Measurements from ENCODE around the gene CTAGE9.

Gene CTAGE9

DNA sequence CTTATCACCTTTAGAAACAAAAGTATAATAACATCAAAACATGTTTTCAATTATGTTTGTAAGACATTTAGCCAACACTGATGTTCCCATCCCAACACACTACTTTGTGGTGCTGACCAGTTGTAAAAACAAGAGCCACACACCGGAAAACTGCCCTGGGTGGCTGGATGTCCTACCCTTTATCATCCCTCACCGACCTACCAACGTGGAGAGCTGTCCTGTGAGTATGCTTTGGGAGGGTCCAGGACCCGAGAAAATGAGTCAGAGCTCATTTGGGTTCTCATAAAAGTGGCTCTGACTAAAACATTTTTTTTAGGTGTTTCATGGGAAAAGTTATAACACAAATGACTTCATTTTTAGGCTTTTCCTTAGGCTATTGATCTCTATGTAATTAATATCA, 29.3 kb upstream of the CTAGE9 start:
- Histone ChIP-seq H3K4me1 (ENCODE audit: control extremely low read depth in 1 of 4, control insufficient read depth in 4 of 4, insufficient read depth in 4 of 4, low read length in 3 of 4) (peaks cover 0 to 5% (median 2%) of the 10 kb centered on the region in 4 experiments), H3K27ac (ENCODE audit: insufficient read depth in 1 of 2, low read depth in 1 of 2, low read length in 2 of 2, poor library complexity in 1 of 2, severe bottlenecking in 2 of 2) (no peak overlapping the region), H3K27me3 (replicated peaks in 2 of 5; ENCODE audit: control insufficient read depth in 4 of 5, insufficient read depth in 5 of 5, low read length in 4 of 5) (peaks cover 0 to 4% (median 1%) of the 10 kb centered on the region in 5 experiments), H3K36me3 (ENCODE audit: control insufficient read depth in 4 of 4, insufficient read depth in 4 of 4, low read length in 3 of 4) (no peaks in the 10 kb centered on the region), H3K9me3 (ENCODE audit: control extremely low read depth in 1 of 5, control insufficient read depth in 4 of 5, insufficient read depth in 2 of 5, low read depth in 1 of 5, low read length in 4 of 5) (no peaks in the 10 kb centered on the region), H3K4me3 (ENCODE audit: control insufficient read depth in 1 of 7, extremely low read depth in 1 of 7, insufficient read depth in 4 of 7, low read depth in 2 of 7, low read length in 6 of 7) (no peak overlapping the region)
- DNase-seq: no peak
- ChIA-PET CTCF (no interaction called here), POLR2A (no interaction called here)
- WGBS (ENCODE audit: insufficient coverage): 100% methylated on average over 1 of the region's 4 CpGs

DNA sequence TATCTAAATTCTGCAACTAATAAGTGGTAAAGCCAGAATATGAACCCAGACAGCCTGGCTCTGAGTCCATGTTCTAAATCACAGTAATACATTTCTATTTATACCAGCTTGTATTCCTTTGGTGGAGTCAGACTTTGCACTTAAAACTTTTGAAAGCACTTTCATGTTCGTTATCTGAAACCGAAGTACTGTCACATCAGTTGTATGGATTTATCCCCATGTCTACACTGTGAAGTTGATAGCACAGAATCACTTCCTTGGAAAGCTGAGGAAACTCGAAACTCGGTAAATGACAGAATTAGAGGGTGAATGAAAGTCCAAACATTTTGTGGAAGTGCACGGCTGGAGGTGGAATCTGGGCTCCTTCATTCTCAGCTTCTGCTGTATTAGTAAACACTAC, 28.3 kb upstream of the CTAGE9 start:
- Histone ChIP-seq H3K36me3 (ENCODE audit: control insufficient read depth in 4 of 4, insufficient read depth in 4 of 4, low read length in 3 of 4) (no peaks in the 10 kb centered on the region), H3K27me3 (replicated peaks in 2 of 5; ENCODE audit: control insufficient read depth in 4 of 5, insufficient read depth in 5 of 5, low read length in 4 of 5) (peaks cover 0 to 6% (median 0%) of the 10 kb centered on the region in 5 experiments), H3K27ac (ENCODE audit: insufficient read depth in 1 of 2, low read depth in 1 of 2, low read length in 2 of 2, poor library complexity in 1 of 2, severe bottlenecking in 2 of 2) (no peak overlapping the region), H3K9me3 (ENCODE audit: control extremely low read depth in 1 of 5, control insufficient read depth in 4 of 5, insufficient read depth in 2 of 5, low read depth in 1 of 5, low read length in 4 of 5) (no peaks in the 10 kb centered on the region), H3K4me3 (ENCODE audit: control insufficient read depth in 1 of 7, extremely low read depth in 1 of 7, insufficient read depth in 4 of 7, low read depth in 2 of 7, low read length in 6 of 7) (no peak overlapping the region), H3K4me1 (ENCODE audit: control extremely low read depth in 1 of 4, control insufficient read depth in 4 of 4, insufficient read depth in 4 of 4, low read length in 3 of 4) (peaks cover 0 to 5% (median 2%) of the 10 kb centered on the region in 4 experiments)
- no peak for DNase-seq
- ChIA-PET POLR2A (no interaction called here), CTCF (no interaction called here)
- WGBS (ENCODE audit: insufficient coverage): 100% methylated on average over 4 of the region's 5 CpGs

DNA sequence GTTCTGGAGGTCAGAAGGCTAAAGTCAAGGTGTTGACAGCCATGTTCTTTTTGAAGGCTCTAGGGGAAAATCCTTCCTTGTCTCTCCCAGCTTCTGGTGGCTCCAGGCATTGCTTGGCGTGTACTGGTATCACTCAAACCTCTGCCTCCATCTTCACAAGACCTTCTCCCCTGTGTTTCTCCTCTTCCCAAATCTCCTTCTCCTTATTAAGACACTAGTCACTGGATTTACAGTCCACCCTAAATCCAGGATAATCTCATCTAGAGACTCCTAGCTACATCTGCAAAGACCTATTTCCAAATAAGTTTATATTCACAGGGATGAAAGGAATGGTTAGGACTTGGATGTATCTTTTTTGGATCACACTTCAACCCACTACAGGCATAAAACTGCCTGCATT, 26.0 kb upstream of the CTAGE9 start:
- Histone ChIP-seq H3K27ac (ENCODE audit: insufficient read depth in 1 of 2, low read depth in 1 of 2, low read length in 2 of 2, poor library complexity in 1 of 2, severe bottlenecking in 2 of 2) (no peak overlapping the region), H3K27me3 (replicated peaks in 2 of 5; ENCODE audit: control insufficient read depth in 4 of 5, insufficient read depth in 5 of 5, low read length in 4 of 5) (peaks cover 0 to 6% (median 0%) of the 10 kb centered on the region in 5 experiments), H3K4me3 (ENCODE audit: control insufficient read depth in 1 of 7, extremely low read depth in 1 of 7, insufficient read depth in 4 of 7, low read depth in 2 of 7, low read length in 6 of 7) (no peak overlapping the region), H3K4me1 (ENCODE audit: control extremely low read depth in 1 of 4, control insufficient read depth in 4 of 4, insufficient read depth in 4 of 4, low read length in 3 of 4) (peaks cover 0 to 5% (median 1%) of the 10 kb centered on the region in 4 experiments), H3K36me3 (ENCODE audit: control insufficient read depth in 4 of 4, insufficient read depth in 4 of 4, low read length in 3 of 4) (no peaks in the 10 kb centered on the region), H3K9me3 (ENCODE audit: control extremely low read depth in 1 of 5, control insufficient read depth in 4 of 5, insufficient read depth in 2 of 5, low read depth in 1 of 5, low read length in 4 of 5) (no peaks in the 10 kb centered on the region)
- ChIA-PET CTCF (no interaction called here), POLR2A (no interaction called here)
- WGBS (ENCODE audit: insufficient coverage): 100% methylated on average over 1 of the region's 1 CpG
- no peak for DNase-seq

DNA sequence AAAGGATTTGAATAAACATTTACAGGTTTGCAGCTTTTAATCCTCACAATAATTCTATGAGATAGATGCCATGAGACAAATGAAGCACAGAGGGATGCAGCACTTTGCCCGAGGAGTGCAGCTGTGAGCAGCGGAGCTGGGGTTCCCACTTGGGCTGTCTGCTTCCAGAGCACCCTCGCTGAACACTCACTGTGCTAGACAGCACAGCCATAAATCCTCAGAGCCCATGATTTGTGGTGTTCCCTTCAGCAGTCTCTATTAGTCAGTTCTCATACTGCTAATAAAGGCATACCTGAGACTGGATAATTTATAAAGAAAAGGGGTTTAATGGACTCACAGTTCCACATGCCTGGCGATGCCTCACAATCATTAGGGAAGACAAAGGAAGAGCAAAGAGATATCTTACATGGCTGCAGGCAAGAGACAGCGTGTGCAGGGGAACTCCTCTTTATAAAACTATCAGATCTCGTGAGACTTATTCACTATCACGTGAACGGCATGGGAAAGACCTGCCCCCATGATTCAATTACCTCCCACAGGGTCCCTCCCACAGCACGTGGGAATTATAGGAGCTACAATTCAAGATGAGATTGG, 25.3 kb upstream of the CTAGE9 start:
- CTCF ChIA-PET: no interaction called here
- H3K9me3 ChIP-seq (ENCODE audit: control extremely low read depth in 1 of 5, control insufficient read depth in 4 of 5, insufficient read depth in 2 of 5, low read depth in 1 of 5, low read length in 4 of 5): no peaks in the 10 kb centered on the region
- peaks cover 0 to 6% (median 0%) of the 10 kb centered on the region in 5 experiments for H3K27me3 ChIP-seq (replicated peaks in 2 of 5; ENCODE audit: control insufficient read depth in 4 of 5, insufficient read depth in 5 of 5, low read length in 4 of 5)
- 94% methylated on average over 5 of the region's 9 CpGs for WGBS (ENCODE audit: insufficient coverage)
- no peak overlapping the region for H3K4me3 ChIP-seq (ENCODE audit: control insufficient read depth in 1 of 7, extremely low read depth in 1 of 7, insufficient read depth in 4 of 7, low read depth in 2 of 7, low read length in 6 of 7)
- POLR2A ChIA-PET: no interaction called here
- DNase-seq: no peak
- H3K4me1 ChIP-seq (ENCODE audit: control extremely low read depth in 1 of 4, control insufficient read depth in 4 of 4, insufficient read depth in 4 of 4, low read length in 3 of 4): peaks cover 0 to 3% (median 0%) of the 10 kb centered on the region in 4 experiments
- H3K27ac ChIP-seq (ENCODE audit: insufficient read depth in 1 of 2, low read depth in 1 of 2, low read length in 2 of 2, poor library complexity in 1 of 2, severe bottlenecking in 2 of 2): no peak overlapping the region
- no peaks in the 10 kb centered on the region for H3K36me3 ChIP-seq (ENCODE audit: control insufficient read depth in 4 of 4, insufficient read depth in 4 of 4, low read length in 3 of 4)

DNA sequence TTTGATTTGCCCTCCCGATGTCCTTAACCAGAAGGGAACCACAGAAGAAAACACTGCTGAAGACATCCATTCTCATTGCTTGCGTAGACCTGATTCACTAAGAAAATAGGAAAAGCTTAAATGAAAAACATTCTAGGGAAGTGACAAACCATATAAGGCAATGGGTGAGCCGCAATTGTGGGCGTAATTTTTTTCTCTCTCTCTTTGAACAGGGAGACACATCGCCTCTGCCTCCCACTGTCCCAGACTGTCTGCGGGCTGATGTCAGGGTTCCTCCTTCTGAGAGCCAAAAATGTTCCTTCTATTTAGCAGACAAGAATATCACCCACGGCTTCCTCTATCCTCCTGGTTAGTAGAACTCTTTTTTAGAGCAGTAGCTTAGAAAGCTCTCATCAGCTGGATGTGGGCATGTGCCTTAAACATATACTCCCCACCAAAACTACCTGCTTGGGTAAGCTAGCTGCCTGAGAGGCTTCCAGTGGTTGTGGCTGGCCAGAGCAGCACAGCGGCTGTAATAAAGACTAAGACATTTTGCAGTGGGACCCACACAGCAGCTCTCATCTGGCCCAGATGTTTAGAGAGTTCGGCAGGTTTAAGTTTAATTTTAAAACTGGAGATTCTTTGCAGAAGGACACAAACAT, 22.7 kb upstream of the CTAGE9 start:
- DNase-seq: no peak
- H3K4me3 ChIP-seq (ENCODE audit: control insufficient read depth in 1 of 7, extremely low read depth in 1 of 7, insufficient read depth in 4 of 7, low read depth in 2 of 7, low read length in 6 of 7): no peak overlapping the region
- CTCF ChIA-PET: no interaction called here

DNA sequence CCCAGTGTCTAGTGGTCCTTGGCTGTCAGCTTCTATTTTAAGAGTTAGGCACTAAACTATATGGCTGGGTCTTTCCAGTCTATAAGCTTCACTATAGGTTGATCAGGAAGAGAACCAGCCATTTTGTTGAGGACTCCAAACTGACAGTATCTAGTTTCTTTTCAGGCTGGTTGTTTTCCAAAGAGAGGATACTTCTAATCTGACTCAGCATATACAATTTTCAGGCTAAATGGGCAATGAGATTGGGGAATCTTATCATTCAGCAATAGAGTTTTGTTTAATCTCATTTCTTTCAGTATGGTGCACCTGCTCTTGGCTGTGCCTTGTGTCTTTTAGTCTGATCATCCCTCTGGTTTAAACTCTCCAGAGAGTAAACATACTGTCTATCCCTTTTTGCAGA, 20.4 kb upstream of the CTAGE9 start:
- ChIA-PET POLR2A (no interaction called here), CTCF (interaction anchor here (0.9 to 1.1 kb wide), 3 partner anchors 10 to 36 kb away, joined by 3 to 4 read pairs (median 3); no protein-coding TSS in a partner anchor)
- Histone ChIP-seq H3K27ac (ENCODE audit: insufficient read depth in 1 of 2, low read depth in 1 of 2, low read length in 2 of 2, poor library complexity in 1 of 2, severe bottlenecking in 2 of 2) (no peak overlapping the region), H3K4me3 (ENCODE audit: control insufficient read depth in 1 of 7, extremely low read depth in 1 of 7, insufficient read depth in 4 of 7, low read depth in 2 of 7, low read length in 6 of 7) (no peak overlapping the region), H3K27me3 (replicated peaks in 2 of 5; ENCODE audit: control insufficient read depth in 4 of 5, insufficient read depth in 5 of 5, low read length in 4 of 5) (peaks cover 0 to 5% (median 0%) of the 10 kb centered on the region in 5 experiments), H3K36me3 (ENCODE audit: control insufficient read depth in 4 of 4, insufficient read depth in 4 of 4, low read length in 3 of 4) (no peaks in the 10 kb centered on the region), H3K4me1 (ENCODE audit: control extremely low read depth in 1 of 4, control insufficient read depth in 4 of 4, insufficient read depth in 4 of 4, low read length in 3 of 4) (peaks cover 0 to 5% (median 0%) of the 10 kb centered on the region in 4 experiments), H3K9me3 (ENCODE audit: control extremely low read depth in 1 of 5, control insufficient read depth in 4 of 5, insufficient read depth in 2 of 5, low read depth in 1 of 5, low read length in 4 of 5) (peaks cover 0 to 5% (median 0%) of the 10 kb centered on the region in 5 experiments)
- DNase-seq: no peak

More for the DNA sequence above, 22.7 kb upstream of the CTAGE9 start:
- 93% methylated on average over 8 of the region's 9 CpGs for WGBS (ENCODE audit: insufficient coverage)
- Histone ChIP-seq H3K9me3 (ENCODE audit: control extremely low read depth in 1 of 5, control insufficient read depth in 4 of 5, insufficient read depth in 2 of 5, low read depth in 1 of 5, low read length in 4 of 5) (no peaks in the 10 kb centered on the region), H3K27ac (ENCODE audit: insufficient read depth in 1 of 2, low read depth in 1 of 2, low read length in 2 of 2, poor library complexity in 1 of 2, severe bottlenecking in 2 of 2) (no peak overlapping the region), H3K27me3 (replicated peaks in 2 of 5; ENCODE audit: control insufficient read depth in 4 of 5, insufficient read depth in 5 of 5, low read length in 4 of 5) (peaks cover 0 to 6% (median 0%) of the 10 kb centered on the region in 5 experiments), H3K36me3 (ENCODE audit: control insufficient read depth in 4 of 4, insufficient read depth in 4 of 4, low read length in 3 of 4) (no peaks in the 10 kb centered on the region), H3K4me1 (ENCODE audit: control extremely low read depth in 1 of 4, control insufficient read depth in 4 of 4, insufficient read depth in 4 of 4, low read length in 3 of 4) (peaks cover 0 to 5% (median 0%) of the 10 kb centered on the region in 4 experiments)
- POLR2A ChIA-PET: no interaction called here

DNA sequence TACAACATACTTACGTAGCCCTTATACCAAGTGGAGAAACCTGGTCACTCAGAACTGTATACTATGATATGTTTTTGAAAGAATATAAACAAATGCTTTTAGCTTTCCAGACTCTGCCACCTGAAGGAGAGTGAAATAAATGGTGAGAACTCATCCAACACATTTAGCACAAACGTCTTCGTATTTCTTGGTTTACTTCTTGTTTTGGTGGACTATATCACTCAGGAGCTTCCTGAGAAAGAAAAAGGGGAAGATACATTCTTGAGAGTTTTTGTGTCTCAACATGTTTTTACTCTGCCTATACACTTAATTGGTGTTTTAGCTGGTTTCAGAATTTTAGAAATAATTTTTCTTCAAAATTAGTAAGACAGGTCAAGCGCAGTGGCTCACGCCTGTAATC, 19.4 kb upstream of the CTAGE9 start:
- H3K4me1 ChIP-seq (ENCODE audit: control extremely low read depth in 1 of 4, control insufficient read depth in 4 of 4, insufficient read depth in 4 of 4, low read length in 3 of 4): peaks cover 0 to 5% (median 0%) of the 10 kb centered on the region in 4 experiments
- peaks cover 0 to 6% (median 0%) of the 10 kb centered on the region in 5 experiments for H3K9me3 ChIP-seq (ENCODE audit: control extremely low read depth in 1 of 5, control insufficient read depth in 4 of 5, insufficient read depth in 2 of 5, low read depth in 1 of 5, low read length in 4 of 5)
- ChIA-PET POLR2A (no interaction called here), CTCF (interaction anchor here (1.0 to 1.1 kb wide), 2 partner anchors 9 to 35 kb away, joined by 3 to 4 read pairs; no protein-coding TSS in a partner anchor)
- no peak overlapping the region for H3K4me3 ChIP-seq (ENCODE audit: control insufficient read depth in 1 of 7, extremely low read depth in 1 of 7, insufficient read depth in 4 of 7, low read depth in 2 of 7, low read length in 6 of 7)
- DNase-seq: peak in 2 of 3 donors; percentile 27 to 31
- no peaks in the 10 kb centered on the region for H3K36me3 ChIP-seq (ENCODE audit: control insufficient read depth in 4 of 4, insufficient read depth in 4 of 4, low read length in 3 of 4)
- H3K27ac ChIP-seq (ENCODE audit: insufficient read depth in 1 of 2, low read depth in 1 of 2, low read length in 2 of 2, poor library complexity in 1 of 2, severe bottlenecking in 2 of 2): no peak overlapping the region
- 100% methylated on average over 1 of the region's 5 CpGs for WGBS (ENCODE audit: insufficient coverage)
- peaks cover 0 to 4% (median 0%) of the 10 kb centered on the region in 5 experiments for H3K27me3 ChIP-seq (replicated peaks in 2 of 5; ENCODE audit: control insufficient read depth in 4 of 5, insufficient read depth in 5 of 5, low read length in 4 of 5)

Data from common myeloid progenitor, CD34-positive (primary cell).